Stomach (tissue), 4 donors: Measurements from ENCODE around the gene CHRM5.
A peak's percentile ranks its signal among the peaks of the same experiment; 100 is the strongest.

Experiments used
- CTCF ChIP-seq, 7 experiments: fragments of 450-650 bp in 4 of 7; fragments of 200-600 bp in 3 of 7; sonication (generic) in 3 of 7; IDR thresholded peaks; one replicate each; pipeline ENCODE4 v1.5.1; 2016 to 2019; ENCODE audit warnings: antibody characterized with exemption in 7 of 7, control low read depth in 2 of 7, mild to moderate bottlenecking in 1 of 7
- EP300 ChIP-seq: sonication (generic); formaldehyde crosslinking; IDR thresholded peaks from one replicate; pipeline ENCODE4 v1.6.1; 2017; ENCODE audit warnings: antibody characterized with exemption
- POLR2A ChIP-seq, 4 donors: fragments of 450-650 bp; IDR thresholded peaks; one replicate each; pipeline ENCODE4 v1.6.1; 2016; ENCODE audit warnings: antibody characterized with exemption in 4 of 4, control low read depth in 2 of 4, mild to moderate bottlenecking in 1 of 4, moderate library complexity in 1 of 4

GRCh38 chr15:33963831-33964664, 4.2 kb upstream of the CHRM5 start:
- TF ChIP-seq POLR2A (IDR thresholded peaks at IDR 0.05) (no peak), CTCF (IDR thresholded peaks at IDR 0.05) (peak in 4 of 7 experiments; percentile 27 to 46 (median 30)), EP300 (no peak)
